ENCODE results near the gene RAB36. TPM values are rescaled to one million over a fixed set of nuclear protein-coding genes. Genes with fewer than 3 reads are reported as not detected.
A peak's percentile ranks its signal among the peaks of the same experiment; 100 is the strongest.

The RAB36 gene
- total RNA-seq, 2 experiments from 2014 or later = 0.20 to 0.22 TPM

- no peak for ATAC-seq
- H3K4me3 Mint-ChIP-seq = peak overlapping the region; percentile 87
- peaks cover 3% of the 10 kb centered on the region for H3K9me3 Mint-ChIP-seq
- POLR2A ChIA-PET = interaction anchor here (1.1 to 2.6 kb wide), 6 partner anchors 31 to 93 kb away, joined by 3 to 10 read pairs (median 4); no protein-coding TSS in a partner anchor
- CTCF ChIA-PET = interaction anchor here (0.8 to 15.8 kb wide), 4 partner anchors 61 to 108 kb away, joined by 4 to 237 read pairs (median 35); no protein-coding TSS in a partner anchor
- peaks cover 17% of the 10 kb centered on the region for H3K36me3 Mint-ChIP-seq (ENCODE audit: low read depth)
- no peak for TF ChIP-seq CTCF (IDR thresholded peaks at IDR 0.05)
- peak overlapping the region; percentile 76 for H3K27ac Mint-ChIP-seq
- intact Hi-C loops (cut with micrococcal nuclease) = loop anchor here (2.0 to 5.0 kb wide), 2 partner anchors 35 to 55 kb away; no protein-coding TSS in a partner anchor
- H3K4me1 Mint-ChIP-seq (ENCODE audit: low read depth) = peaks cover 53% of the 10 kb centered on the region
- H3K27me3 Mint-ChIP-seq = no peaks in the 10 kb centered on the region
- DNase-seq = peak; percentile 14
These were observed 36.5 kb downstream of the RAB36 start for GRCh38 chr22:23181721-23182308.

- ATAC-seq = peak; percentile 62
- H3K36me3 Mint-ChIP-seq (ENCODE audit: low read depth) = peaks cover 18% of the 10 kb centered on the region
These were observed 37.2 kb downstream of the RAB36 start for GRCh38 chr22:23182309-23183060.

GRCh38 chr22:23183061-23183698, 37.9 kb downstream of the RAB36 start:
- Mint-ChIP-seq H3K36me3 (ENCODE audit: low read depth) (peaks cover 25% of the 10 kb centered on the region), H3K27me3 (no peaks in the 10 kb centered on the region), H3K9me3 (no peaks in the 10 kb centered on the region), H3K4me1 (ENCODE audit: low read depth) (peaks cover 63% of the 10 kb centered on the region), H3K27ac (peak overlapping the region; percentile 76), H3K4me3 (peak overlapping the region; percentile 87)
- POLR2A ChIA-PET = interaction anchor here (1.2 to 2.6 kb wide), 3 partner anchors 33 to 60 kb away, joined by 3 to 10 read pairs (median 8); no protein-coding TSS in a partner anchor
- intact Hi-C loops (cut with micrococcal nuclease) = loop anchor here (2.0 to 5.0 kb wide), 2 partner anchors 34 to 54 kb away; no protein-coding TSS in a partner anchor
- DNase-seq (no peak), ATAC-seq (no peak)
- CTCF ChIA-PET = interaction anchor here (0.9 to 15.8 kb wide), 6 partner anchors 8 to 108 kb away, joined by 3 to 237 read pairs (median 3); no protein-coding TSS in a partner anchor
- TF ChIP-seq CTCF (IDR thresholded peaks at IDR 0.05) = no peak

More at GRCh38 chr22:23182309-23183060, 37.2 kb downstream of the RAB36 start:
- POLR2A ChIA-PET = interaction anchor here (1.1 to 2.6 kb wide), 5 partner anchors 31 to 92 kb away, joined by 3 to 10 read pairs (median 4); no protein-coding TSS in a partner anchor
- H3K27me3 Mint-ChIP-seq = no peaks in the 10 kb centered on the region
- H3K27ac Mint-ChIP-seq = peak overlapping the region; percentile 76
- H3K4me1 Mint-ChIP-seq (ENCODE audit: low read depth) = peaks cover 56% of the 10 kb centered on the region
- TF ChIP-seq CTCF (IDR thresholded peaks at IDR 0.05) = no peak
- no peaks in the 10 kb centered on the region for H3K9me3 Mint-ChIP-seq
- H3K4me3 Mint-ChIP-seq = peak overlapping the region; percentile 87
- intact Hi-C loops (cut with micrococcal nuclease) = loop anchor here (2.0 to 5.0 kb wide), 2 partner anchors 34 to 55 kb away; no protein-coding TSS in a partner anchor
- CTCF ChIA-PET = interaction anchor here (0.8 to 15.8 kb wide), 4 partner anchors 8 to 108 kb away, joined by 3 to 237 read pairs (median 6); no protein-coding TSS in a partner anchor
- peak; percentile 88 for DNase-seq

GRCh38 chr22:23184100-23184763, 39.0 kb downstream of the RAB36 start:
- Mint-ChIP-seq H3K36me3 (ENCODE audit: low read depth) (peaks cover 28% of the 10 kb centered on the region), H3K27ac (peak overlapping the region; percentile 41), H3K27me3 (no peaks in the 10 kb centered on the region), H3K4me3 (peak overlapping the region; percentile 87), H3K4me1 (ENCODE audit: low read depth) (peaks cover 58% of the 10 kb centered on the region), H3K9me3 (no peaks in the 10 kb centered on the region)
- no peak for DNase-seq
- ChIA-PET POLR2A (interaction anchor here (1.0 to 2.6 kb wide), 2 partner anchors 34 to 59 kb away, joined by 3 to 8 read pairs; no protein-coding TSS in a partner anchor), CTCF (interaction anchor here (0.9 to 15.8 kb wide), 6 partner anchors 11 to 107 kb away, joined by 3 to 237 read pairs (median 4); no protein-coding TSS in a partner anchor)
- ATAC-seq = no peak
- no peak for TF ChIP-seq CTCF (IDR thresholded peaks at IDR 0.05)
- intact Hi-C loops (cut with micrococcal nuclease) = loop anchor here (5.0 kb wide), 1 partner anchor 53 kb away; no protein-coding TSS in a partner anchor

Measured in activated CD8-positive, alpha-beta T cell treated with anti-CD3 and anti-CD28 coated beads for 36 hours (primary cell).